ENCODE results near the gene AZU1.
"Not testable (repeated sequence)": the region's sequence is repeated elsewhere in the genome, so short reads cannot be mapped to it uniquely, and the experiment has no call there.

GRCh38 chr19:877992-878660, 50.5 kb downstream of the AZU1 start:
- not testable (repeated sequence) for TF ChIP-seq CTCF (IDR thresholded peaks at IDR 0.05 in 2 of 3, conservative IDR thresholded peaks at IDR 0.05 in 1 of 3; ENCODE audit: borderline replicate concordance in 1 of 3, insufficient read depth in 1 of 3, low read depth in 2 of 3, low read length in 2 of 3); EZH2 (IDR thresholded peaks at IDR 0.05); REST (IDR thresholded peaks at IDR 0.05; ENCODE audit: low read depth); SRF (IDR thresholded peaks at IDR 0.05; ENCODE audit: low read depth); MAX (IDR thresholded peaks at IDR 0.05); ZFX (IDR thresholded peaks at IDR 0.05); ZBTB33 (IDR thresholded peaks at IDR 0.05; ENCODE audit: extremely low read depth, insufficient replicate concordance, low read length); POLR2A (IDR thresholded peaks at IDR 0.05; ENCODE audit: borderline replicate concordance, extremely low read depth, insufficient read depth, insufficient read length)

Data from HCT116 (cell line).